Activated CD4-positive, alpha-beta T cell treated with anti-CD3 and anti-CD28 coated beads for 48 hours (primary cell): ENCODE results near the gene EXOC6B.

Source experiments
- DNase-seq: peaks from one replicate; pipeline ENCODE4 v3.0.0-alpha.2; 2020

EXOC6B gene

GRCh38 chr2:72727356-72727755, 98.5 kb downstream of the EXOC6B start:
- DNase-seq: no peak

GRCh38 chr2:72723769-72724370, 102.0 kb downstream of the EXOC6B start:
- DNase-seq: no peak

DNA sequence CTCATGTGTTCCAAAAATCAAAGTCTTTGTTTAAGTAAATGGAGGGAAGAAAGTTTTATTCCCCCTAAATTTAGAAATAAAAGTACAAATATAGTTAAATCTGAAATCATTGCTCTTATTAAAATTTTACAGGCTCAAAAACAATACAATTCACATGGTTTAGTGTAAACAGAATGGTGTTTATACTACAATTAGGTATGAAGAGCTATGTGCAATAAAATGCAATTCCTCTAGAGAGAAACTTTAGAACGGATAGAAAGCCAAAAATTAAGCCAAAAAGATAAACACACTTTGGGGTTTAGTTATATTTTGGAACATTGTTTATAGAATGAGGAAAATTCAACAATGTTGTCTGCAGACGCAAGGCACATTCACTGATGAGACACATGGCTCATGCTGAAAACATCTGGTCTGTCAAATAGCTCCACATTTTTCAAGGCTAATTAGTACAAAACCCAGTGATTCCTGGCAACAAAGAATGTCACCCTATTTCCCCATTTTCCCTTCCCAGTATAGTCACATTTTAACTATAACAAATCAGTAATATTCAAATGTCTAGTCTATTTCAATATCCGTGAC, 103.3 kb downstream of the EXOC6B start:
- no peak for DNase-seq

DNA sequence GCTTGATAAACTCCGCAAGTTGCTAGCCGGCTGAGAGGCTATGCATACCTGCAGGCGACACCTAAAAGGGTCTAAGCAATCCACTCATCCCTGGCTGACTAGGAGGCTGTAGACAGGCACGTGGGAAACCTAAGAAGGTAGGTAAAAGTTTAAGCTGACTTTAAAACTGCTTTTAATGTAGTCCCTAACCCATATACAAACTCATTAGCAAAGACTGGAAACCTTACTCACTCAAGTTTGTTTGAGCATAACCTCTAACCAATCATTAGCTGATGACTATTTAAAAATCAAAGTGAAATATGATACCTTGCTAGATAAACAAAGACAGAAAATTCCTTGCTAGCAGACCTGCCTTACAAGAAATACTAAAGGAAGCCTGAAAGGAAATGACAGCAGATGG, 106.4 kb downstream of the EXOC6B start:
- DNase-seq: no peak

GRCh38 chr2:72718876-72719275, 107.0 kb downstream of the EXOC6B start:
- no peak for DNase-seq

- DNase-seq: no peak
Measured at GRCh38 chr2:72716601-72717000, 109.2 kb downstream of the EXOC6B start.

GRCh38 chr2:72713857-72714256, 112.0 kb downstream of the EXOC6B start:
- DNase-seq: no peak

GRCh38 chr2:72712977-72713376, 112.9 kb downstream of the EXOC6B start:
- DNase-seq: no peak

DNA sequence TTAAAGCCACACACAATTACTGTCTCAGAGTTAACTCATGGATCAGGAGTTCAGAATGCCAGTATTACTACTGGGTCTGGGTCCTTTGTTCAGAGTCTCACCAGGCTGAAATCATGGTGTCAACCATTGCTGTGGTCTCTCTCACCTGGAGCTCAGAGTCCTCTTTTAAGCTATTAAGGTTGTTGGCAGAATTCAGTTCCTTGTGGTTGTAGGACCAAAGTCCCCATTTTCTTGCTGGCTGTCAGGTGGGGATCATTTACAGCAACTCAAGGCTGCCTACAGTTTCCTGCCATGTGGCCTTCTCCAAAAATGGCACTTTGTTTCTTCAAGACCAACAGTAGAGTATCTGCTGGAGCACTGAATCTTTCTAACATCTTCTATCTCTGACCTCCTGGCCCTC, 113.5 kb downstream of the EXOC6B start:
- no peak for DNase-seq

GRCh38 chr2:72710418-72711152, 115.2 kb downstream of the EXOC6B start:
- DNase-seq: no peak

GRCh38 chr2:72708236-72708635, 117.6 kb downstream of the EXOC6B start:
- no peak for DNase-seq

GRCh38 chr2:72698300-72698699, 127.5 kb downstream of the EXOC6B start:
- no peak for DNase-seq

GRCh38 chr2:72696559-72696958, 129.3 kb downstream of the EXOC6B start:
- DNase-seq: no peak

DNA sequence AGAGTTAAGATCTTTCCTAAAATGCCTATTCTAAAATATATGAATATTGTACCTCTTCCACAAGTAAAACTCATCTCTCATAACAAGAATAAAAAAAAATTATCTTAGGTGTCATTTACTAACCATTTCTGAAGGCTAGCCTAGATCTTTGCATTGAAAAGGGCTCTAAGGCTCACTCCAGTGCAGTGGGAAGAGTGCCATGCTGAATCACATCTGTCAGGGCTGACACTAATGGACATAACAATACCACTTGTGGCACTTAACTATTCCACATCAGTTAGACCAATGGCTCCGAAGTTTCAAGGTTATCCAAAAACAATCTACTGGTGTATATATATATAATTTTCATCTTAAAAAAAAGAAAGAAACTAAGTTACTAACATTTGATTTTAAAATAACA, 130.2 kb downstream of the EXOC6B start:
- no peak for DNase-seq

- DNase-seq: no peak
Measured at GRCh38 chr2:72694715-72695496, 130.9 kb downstream of the EXOC6B start.

DNA sequence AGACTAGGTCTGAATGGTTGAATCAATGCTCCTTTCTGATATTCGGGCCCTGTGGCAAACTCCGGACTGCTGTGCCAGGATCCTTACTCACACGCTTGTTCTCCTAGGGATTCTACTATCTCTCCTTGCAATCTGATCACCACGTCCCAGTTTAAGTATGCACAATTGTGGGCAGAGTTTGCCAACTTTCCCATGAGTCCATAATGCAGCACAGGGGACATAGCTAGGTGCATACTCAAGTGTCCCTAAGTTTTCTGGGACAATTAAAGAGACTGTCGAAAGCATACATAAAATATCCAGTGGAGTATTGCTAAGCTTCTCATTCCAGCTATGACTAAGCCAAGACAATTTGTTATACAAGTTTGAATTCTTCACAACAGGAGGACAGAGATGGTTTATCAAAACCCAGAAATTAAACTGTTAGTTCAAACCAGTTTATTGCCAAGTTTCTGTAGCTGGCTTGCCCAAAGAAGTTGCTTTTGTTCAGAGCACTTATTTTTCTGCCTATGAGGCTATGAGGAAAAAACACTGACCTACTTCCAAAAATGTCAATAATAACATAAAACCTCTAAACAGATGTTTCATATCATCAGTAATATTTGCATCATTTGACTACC, 136.1 kb downstream of the EXOC6B start:
- DNase-seq: no peak

GRCh38 chr2:72685638-72686213, 140.1 kb downstream of the EXOC6B start:
- no peak for DNase-seq

DNA sequence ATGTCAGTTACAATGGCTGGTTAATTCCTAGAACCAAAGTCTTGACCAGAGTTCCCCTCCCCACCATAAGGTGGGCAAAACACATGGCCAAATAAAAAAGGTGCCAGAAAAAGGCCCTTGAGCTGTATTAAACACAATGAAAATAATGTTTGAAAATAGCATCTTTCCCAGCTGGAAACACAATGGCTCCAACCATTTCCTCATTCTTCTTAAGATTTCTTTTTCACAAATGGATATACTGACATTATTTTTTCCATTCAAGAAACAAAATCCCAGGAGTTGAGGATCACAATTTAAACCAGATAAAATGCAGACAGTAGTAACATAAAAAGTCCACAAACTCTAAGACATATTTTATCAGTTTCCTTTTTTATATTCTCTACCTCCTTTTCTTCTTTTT, 143.8 kb downstream of the EXOC6B start:
- no peak for DNase-seq

DNA sequence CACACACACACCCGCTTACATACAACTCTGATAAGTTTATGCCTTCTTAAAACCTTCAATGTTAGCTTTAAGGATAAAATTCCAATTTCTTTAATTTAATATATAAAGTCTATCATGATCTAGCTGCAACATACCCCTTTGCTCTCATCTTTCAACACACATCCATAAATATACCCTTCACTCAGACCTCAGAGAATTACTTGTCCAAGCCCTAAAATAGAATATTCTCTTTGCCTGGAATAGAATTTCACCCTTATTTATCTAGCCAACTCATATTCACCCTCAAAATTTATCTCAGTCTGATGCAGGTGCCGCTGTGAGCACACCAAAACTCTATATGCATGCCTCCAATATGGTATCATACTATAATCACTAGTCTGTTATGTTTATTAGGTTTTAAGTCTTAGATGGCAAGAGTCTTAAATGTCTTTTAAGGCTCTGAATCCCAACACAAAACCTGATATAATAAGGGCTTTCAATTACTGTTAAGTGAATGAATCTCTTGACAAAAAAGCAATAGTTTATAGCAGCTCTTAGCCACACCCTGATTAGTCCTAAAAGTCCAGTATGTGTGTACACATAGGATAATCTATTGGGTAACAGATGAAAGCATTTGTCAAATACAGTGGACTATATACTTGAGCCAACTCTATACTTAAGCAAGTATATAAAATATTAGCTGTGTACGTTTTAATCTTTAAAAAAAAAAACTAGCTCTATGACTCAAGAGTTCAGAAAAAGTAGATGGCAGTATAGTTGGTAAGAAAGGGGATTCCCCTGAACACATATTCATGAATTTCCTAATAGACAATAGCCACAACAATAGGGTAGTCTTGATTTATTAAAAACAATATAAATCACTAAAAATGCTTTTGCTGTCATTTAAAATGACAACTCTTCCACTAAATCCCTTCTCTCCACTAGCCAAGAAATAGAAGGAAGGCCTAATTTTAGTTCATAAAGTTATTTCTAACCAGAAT, 144.5 kb downstream of the EXOC6B start:
- no peak for DNase-seq

- DNase-seq: no peak
Measured at GRCh38 chr2:72678024-72678423, 147.8 kb downstream of the EXOC6B start.

DNA sequence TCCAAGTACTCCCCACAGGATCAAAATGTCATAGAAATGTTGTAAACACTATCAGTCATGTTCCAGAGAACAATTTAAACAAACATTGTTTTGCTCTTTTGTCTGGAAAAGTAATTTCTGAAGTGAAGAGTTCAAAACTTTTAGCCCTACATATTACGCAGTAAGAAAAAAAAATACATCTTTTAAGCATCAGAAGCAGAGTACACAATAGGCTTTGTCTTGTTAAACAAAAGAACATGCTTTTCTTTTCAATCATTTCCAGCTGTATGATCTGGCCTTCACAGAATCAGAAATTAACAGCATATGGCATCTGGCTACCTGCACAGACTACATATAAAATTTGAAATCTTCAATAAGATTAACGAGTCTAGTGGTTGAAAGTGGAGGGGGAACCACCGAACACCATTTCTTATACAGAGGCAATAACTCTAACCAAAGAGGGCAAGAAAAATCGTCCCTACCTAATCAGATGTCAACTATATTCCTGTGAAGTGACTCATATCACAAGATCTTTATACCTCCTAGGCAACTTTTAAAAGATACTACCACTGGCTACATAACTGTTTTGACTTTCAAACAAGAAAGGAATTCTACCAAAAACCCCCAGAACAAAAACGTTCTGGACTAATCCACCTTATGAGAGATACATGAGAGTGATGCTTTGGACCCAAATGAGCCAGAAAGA, 149.3 kb downstream of the EXOC6B start:
- DNase-seq: no peak
